Astrocyte of the spinal cord (primary cell): Measurements from ENCODE around the gene KAZN.

Experiments used
- DNase-seq: peaks from one replicate; pipeline ENCODE4 v3.0.0; 2011; ENCODE audit warnings: low read depth, low spot score
- H3K4me3 ChIP-seq: 2 replicates; pipeline ENCODE4 v1.5.1; 2011; ENCODE audit warnings: low read depth, mild to moderate bottlenecking, low read length, moderate library complexity
- in situ Hi-C: cut with HindIII; loops from 2 replicates; pipeline ENCODE4 v1.10.0; 2017; ENCODE audit warnings: low sequenced_read_pairs
- TF ChIP-seq, protein P1 (sequence below): IDR thresholded peaks from 2 replicates; pipeline ENCODE4 v1.5.1; 2012; ENCODE audit warnings: low read depth, mild to moderate bottlenecking, low read length, inconsistent platforms

The KAZN gene

DNA sequence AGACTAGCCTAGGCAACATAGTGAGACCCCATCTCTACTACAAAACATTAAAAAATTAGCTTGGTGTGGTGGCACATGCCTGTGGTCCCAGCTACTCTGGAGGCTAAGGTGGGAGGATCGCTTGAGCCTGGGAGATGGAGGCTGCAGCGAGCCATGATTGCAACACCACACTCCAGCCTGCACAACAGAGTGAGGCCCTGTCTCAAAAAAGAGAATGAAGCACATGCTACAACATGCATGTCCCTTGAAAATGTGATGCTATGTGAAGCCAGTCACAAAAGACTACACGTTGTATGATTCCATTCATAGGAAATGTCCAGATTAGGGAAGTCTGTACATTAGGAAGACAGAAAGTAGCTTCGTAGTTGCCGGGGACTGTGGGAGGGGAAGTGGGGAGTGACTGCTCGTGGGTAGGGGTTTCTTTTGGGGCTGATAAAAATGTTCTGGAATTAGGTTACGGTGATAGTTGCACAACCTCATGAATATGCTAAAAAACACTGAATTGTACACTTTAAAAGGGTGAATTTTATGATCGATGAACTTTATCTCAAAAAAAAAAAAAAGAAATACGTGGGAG, 202.1 kb downstream of the KAZN start:
- no peak for DNase-seq
- TF ChIP-seq, protein P1, sequence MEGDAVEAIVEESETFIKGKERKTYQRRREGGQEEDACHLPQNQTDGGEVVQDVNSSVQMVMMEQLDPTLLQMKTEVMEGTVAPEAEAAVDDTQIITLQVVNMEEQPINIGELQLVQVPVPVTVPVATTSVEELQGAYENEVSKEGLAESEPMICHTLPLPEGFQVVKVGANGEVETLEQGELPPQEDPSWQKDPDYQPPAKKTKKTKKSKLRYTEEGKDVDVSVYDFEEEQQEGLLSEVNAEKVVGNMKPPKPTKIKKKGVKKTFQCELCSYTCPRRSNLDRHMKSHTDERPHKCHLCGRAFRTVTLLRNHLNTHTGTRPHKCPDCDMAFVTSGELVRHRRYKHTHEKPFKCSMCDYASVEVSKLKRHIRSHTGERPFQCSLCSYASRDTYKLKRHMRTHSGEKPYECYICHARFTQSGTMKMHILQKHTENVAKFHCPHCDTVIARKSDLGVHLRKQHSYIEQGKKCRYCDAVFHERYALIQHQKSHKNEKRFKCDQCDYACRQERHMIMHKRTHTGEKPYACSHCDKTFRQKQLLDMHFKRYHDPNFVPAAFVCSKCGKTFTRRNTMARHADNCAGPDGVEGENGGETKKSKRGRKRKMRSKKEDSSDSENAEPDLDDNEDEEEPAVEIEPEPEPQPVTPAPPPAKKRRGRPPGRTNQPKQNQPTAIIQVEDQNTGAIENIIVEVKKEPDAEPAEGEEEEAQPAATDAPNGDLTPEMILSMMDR = no peak
- H3K4me3 ChIP-seq = no peak overlapping the region
- in situ Hi-C loops = no loop called here

DNA sequence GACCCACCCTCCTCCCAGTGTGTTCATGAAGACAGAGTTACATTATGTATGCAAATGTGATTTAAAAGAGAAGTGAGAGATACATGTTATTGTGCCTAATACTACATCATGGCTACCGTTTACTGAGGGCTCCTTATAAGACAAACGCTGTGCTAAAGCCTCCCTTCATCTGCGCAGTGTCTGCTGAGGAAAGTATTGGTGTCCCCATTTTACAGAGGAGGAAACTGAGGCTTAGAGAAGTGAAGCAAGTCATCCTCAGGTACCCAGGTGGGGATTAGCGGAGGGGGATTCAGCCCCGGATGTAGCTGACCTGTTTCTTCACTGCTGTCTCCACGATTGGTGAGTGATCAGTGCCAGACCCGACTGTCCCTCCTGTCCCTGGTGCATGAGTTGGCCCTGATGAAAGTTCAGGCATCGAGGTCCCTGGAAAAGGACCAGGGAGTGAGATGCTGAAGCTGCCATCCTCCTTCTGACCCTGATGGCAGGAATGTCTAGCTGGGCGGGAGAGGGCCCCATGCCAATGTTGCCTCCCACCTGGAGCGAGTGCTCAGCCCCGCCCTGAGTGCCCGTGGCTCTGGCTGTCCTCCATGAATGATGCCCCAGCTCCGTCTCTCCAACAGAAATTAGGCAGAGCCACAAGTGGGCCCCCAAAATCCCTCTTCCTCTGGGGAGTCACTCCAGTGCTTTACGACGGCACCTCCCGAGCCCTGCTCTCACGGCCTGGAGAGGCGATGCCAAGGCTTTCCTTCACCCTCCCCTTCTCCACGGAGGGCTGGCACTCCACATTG, 204.7 kb downstream of the KAZN start:
- no peak overlapping the region for H3K4me3 ChIP-seq
- in situ Hi-C loops = no loop called here
- TF ChIP-seq, protein P1 = no peak
- DNase-seq = no peak

DNA sequence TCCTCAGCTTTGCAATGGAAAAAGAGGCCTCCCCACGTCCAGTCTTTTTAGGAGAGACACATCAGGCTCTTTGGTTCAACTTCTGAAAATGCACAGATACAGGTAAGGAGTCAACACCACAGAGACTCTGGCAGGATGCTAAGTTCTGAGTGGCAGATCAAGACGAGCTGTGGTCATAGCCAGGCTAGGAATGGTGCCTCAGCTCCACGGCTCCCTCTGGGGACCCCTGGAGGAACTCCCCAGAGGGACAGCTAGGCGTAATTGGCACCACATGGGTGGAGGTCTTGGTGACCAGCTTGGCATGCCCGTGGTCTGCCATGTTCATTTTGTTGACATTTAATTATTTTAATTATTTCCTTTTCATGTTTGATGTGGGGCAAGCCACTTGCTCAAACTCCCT, 206.1 kb downstream of the KAZN start:
- no peak overlapping the region for H3K4me3 ChIP-seq
- in situ Hi-C loops = no loop called here
- no peak for DNase-seq
- TF ChIP-seq, protein P1 = no peak

DNA sequence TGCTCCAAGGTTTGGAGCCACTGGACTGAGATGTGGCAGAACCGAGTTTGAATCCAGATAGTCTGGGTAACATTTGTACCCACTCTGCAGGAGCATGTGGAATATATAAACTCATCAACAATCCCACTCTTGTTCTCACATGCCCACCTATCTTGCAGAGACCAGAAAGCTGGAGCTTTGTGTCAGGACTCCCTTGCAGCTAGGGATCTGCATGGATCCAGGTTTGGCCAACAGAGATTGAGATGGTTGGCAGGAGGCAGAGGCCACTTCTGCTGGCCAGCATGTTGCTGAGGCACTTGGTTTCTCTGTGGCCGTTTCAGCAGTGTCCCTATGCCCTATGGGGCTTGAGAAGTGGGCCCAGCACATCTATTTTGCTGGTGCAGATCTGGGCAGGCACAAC, 208.3 kb downstream of the KAZN start:
- no peak for DNase-seq
- in situ Hi-C loops = no loop called here
- TF ChIP-seq, protein P1 = no peak
- no peak overlapping the region for H3K4me3 ChIP-seq

DNA sequence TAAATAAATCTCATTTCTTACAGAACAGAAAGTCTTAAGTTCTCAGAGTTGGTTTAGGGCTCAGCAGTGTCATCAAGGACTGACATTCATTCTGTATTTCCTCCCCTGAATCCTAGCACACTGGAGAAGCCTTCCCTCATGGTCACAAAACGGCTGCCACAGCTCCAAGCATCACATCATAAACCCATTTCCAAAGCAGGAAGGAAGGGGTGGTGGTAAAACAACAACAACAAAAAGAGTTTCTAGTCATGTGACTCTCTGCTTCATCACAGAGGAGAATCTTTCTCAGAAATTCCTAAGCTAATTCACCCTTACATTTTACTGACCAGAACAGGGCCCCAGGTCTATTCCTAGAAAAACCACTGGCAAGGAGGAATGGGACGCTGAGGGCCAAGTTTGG, 210.3 kb downstream of the KAZN start:
- in situ Hi-C loops = no loop called here
- TF ChIP-seq, protein P1 = no peak
- no peak for DNase-seq
- H3K4me3 ChIP-seq = no peak overlapping the region

DNA sequence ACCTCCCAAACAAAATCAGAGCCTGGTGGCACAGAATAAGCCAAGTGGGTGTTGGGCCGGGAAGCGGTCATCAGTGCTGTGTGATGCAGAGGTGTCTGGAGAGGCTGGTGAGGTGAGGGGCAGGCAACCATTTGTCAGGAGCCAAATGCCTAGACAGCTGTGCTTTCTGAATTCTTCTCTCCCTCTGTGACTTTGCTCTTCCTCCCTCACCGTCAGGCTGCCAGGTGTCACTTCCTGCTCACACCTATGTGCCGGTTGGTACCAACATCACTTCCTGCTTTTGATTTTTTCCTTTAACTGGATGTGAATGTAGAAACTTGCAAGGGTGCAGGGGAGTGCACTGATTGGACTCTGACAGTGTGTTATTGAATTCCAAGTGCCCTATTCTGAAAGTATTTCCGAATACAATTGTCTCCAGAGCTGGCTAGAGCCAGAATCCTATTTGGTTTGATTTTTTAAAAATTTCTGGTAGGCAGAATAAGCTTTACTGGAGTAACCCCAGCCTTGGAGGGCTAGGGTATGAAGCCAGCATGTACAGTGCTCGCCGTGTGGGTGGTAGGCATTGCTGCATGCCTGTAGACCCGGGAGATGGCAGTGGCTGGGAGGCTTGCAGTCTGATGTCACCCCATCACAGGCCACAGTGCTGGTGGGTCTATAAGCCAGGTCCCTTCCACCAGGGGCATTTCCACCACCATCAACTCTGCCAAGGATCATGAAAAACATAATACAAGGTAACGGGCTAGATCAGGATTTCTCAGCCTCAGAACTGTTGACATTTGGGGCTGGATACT, 210.9 kb downstream of the KAZN start:
- in situ Hi-C loops = no loop called here
- TF ChIP-seq, protein P1 = no peak
- H3K4me3 ChIP-seq = no peak overlapping the region
- no peak for DNase-seq
